ENCODE results near the gene SCRN3. TPM values are rescaled to one million over a fixed set of nuclear protein-coding genes. Genes with fewer than 3 reads are reported as not detected.

The SCRN3 gene
- total and polyA plus RNA-seq, 11 donors: 15.7 to 56.6 (median 35.0) TPM

DNA sequence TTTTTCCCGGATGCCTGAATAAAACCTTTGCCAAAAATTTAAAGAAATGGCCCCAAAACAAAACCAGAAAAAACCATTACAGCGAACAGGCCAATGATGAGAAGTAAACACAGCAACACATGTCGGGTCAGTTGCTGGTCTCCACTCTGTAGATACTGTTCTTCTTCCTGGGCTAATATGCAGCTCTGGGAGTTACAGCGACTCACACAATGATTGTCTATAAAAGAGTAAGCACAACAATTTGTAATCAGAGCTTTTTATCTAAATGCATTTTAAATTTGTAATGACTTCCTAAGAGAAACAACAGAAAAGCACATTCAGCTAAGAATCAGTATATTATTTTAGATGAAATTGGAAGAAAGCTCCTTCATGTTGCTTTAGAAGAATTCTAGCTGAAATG lies 51.0 kb downstream of the SCRN3 start:
- Histone ChIP-seq H3K27me3 (no peaks in the 10 kb centered on the region), H3K4me1 (peaks cover 0 to 4% (median 0%) of the 10 kb centered on the region in 12 donors), H3K4me3 (no peak overlapping the region), H3K36me3 (peaks cover 0 to 66% (median 54%) of the 10 kb centered on the region in 9 donors), H3K27ac (no peak overlapping the region), H3K9me3 (no peaks in the 10 kb centered on the region)
- intact Hi-C loops (cut with DNase I): no loop called here
- TF ChIP-seq POLR2A (IDR thresholded peaks at IDR 0.05): no peak
- TF ChIP-seq, protein P1, sequence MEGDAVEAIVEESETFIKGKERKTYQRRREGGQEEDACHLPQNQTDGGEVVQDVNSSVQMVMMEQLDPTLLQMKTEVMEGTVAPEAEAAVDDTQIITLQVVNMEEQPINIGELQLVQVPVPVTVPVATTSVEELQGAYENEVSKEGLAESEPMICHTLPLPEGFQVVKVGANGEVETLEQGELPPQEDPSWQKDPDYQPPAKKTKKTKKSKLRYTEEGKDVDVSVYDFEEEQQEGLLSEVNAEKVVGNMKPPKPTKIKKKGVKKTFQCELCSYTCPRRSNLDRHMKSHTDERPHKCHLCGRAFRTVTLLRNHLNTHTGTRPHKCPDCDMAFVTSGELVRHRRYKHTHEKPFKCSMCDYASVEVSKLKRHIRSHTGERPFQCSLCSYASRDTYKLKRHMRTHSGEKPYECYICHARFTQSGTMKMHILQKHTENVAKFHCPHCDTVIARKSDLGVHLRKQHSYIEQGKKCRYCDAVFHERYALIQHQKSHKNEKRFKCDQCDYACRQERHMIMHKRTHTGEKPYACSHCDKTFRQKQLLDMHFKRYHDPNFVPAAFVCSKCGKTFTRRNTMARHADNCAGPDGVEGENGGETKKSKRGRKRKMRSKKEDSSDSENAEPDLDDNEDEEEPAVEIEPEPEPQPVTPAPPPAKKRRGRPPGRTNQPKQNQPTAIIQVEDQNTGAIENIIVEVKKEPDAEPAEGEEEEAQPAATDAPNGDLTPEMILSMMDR (IDR thresholded peaks at IDR 0.05): no peak
- ATAC-seq: no peak
- 92 to 94% (median 93%) methylated on average over 4 of the region's 4 CpGs for WGBS, 4 donors
- DNase-seq: no peak

DNA sequence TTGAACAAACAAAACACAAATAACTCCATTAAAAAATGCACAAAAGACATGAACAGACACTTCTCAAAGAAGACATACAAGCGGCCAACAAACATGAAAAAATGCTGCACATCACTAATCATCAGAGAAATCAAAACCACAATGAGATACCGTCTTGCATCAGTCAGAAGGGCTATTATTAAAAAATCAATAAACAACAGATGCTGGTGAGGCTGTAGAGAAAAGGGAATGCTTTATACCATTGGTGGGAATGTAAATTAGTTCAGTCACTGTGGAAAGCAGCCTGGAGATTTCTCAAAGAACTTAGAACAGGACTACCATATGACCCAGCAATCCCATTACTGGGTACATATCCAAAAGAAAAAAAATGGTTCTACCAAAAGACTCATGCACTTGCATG lies 53.5 kb downstream of the SCRN3 start:
- no peak overlapping the region for H3K4me3 ChIP-seq
- no peak for TF ChIP-seq POLR2A (IDR thresholded peaks at IDR 0.05)
- TF ChIP-seq, protein P1 (IDR thresholded peaks at IDR 0.05): no peak
- H3K27me3 ChIP-seq: no peaks in the 10 kb centered on the region
- intact Hi-C loops (cut with DNase I): no loop called here
- 91 to 95% (median 94%) methylated on average over 2 of the region's 2 CpGs for WGBS, 4 donors
- H3K9me3 ChIP-seq: no peaks in the 10 kb centered on the region
- ATAC-seq (no peak), DNase-seq (no peak)
- peaks cover 0 to 4% (median 0%) of the 10 kb centered on the region in 12 donors for H3K4me1 ChIP-seq
- peaks cover 0 to 66% (median 52%) of the 10 kb centered on the region in 9 donors for H3K36me3 ChIP-seq
- H3K27ac ChIP-seq: no peak overlapping the region

DNA sequence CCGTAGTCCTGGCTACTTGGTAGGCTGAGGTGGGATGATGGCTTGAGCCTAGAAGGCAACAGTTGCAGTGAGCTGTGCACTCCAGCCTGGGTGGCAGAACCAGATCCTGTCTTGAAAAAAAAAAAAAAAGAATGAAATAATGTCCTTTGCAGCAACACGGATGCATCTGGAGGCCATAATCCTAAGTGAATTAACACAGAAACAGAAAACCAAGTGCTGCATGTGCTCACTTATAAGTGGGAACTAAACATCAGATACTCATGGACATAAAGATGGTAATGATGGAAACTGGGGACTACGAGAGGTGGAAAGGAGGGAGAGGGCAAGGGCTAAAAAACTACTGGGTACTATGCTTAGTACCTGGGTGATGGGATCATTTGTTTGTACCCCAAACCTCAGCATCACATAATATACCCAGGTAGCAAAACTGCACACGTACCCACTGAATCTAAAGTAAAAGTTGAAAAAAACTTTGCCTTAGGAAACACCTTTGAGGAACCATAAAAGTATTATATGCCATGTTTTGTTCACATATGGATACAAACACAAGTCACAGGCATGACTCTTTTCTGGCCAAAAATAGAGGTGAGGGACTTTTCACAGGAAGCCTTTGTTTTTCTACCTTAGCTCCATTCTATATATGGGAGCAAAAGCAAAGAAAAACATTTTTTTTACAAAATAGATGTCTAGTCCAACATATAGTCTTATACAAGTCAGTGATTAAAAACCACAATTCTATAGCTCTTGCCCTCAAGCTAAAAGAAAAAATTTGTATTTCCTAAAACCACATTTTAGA lies 54.7 kb downstream of the SCRN3 start:
- 86 to 93% (median 88%) methylated on average over 4 of the region's 4 CpGs for WGBS, 4 donors
- Histone ChIP-seq H3K4me1 (peaks cover 0 to 4% (median 0%) of the 10 kb centered on the region in 12 donors), H3K36me3 (peaks cover 0 to 57% (median 43%) of the 10 kb centered on the region in 9 donors), H3K9me3 (no peaks in the 10 kb centered on the region), H3K27ac (no peak overlapping the region), H3K27me3 (no peaks in the 10 kb centered on the region), H3K4me3 (no peak overlapping the region)
- no peak for DNase-seq
- no peak for TF ChIP-seq POLR2A (IDR thresholded peaks at IDR 0.05)
- TF ChIP-seq, protein P1 (IDR thresholded peaks at IDR 0.05): no peak
- intact Hi-C loops (cut with DNase I): no loop called here
- ATAC-seq: no peak

DNA sequence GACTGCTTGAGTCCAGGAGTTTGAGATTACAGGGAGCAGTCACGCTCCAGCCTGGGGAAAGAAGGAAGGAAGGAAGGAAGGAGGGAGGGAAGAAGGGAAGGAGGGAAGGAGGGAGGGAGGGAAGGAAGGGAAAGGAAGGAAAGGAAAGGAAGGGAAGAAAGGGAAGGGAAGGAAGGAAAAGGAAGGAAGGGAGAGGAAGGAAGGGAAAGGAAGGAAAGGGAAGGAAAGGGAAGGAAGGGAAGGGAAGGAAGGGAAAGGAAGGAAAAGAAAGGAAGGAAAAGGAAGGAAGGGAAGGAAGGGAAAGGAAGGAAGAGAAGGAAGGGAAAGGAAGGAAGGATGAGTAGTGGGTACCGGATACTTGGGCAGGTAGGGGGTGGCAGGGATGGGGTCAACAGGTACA lies 59.0 kb downstream of the SCRN3 start:
- Histone ChIP-seq H3K27ac (no peak overlapping the region), H3K27me3 (no peaks in the 10 kb centered on the region), H3K4me1 (no peaks in the 10 kb centered on the region), H3K4me3 (no peak overlapping the region), H3K9me3 (no peaks in the 10 kb centered on the region), H3K36me3 (peaks cover 0 to 81% (median 49%) of the 10 kb centered on the region in 9 donors)
- no peak for TF ChIP-seq POLR2A (IDR thresholded peaks at IDR 0.05)
- TF ChIP-seq, protein P1 (IDR thresholded peaks at IDR 0.05): no peak
- intact Hi-C loops (cut with DNase I): no loop called here
- DNase-seq: no peak
- no peak for ATAC-seq
- WGBS, 4 donors: 70 to 82% (median 76%) methylated on average over 2 of the region's 2 CpGs

Measured in heart left ventricle (tissue), 16 donors.